Liver (tissue), 9 donors: ENCODE data around the gene PZP. TPM values are rescaled to one million over a fixed set of nuclear protein-coding genes. Genes with fewer than 3 reads are reported as not detected.

Experiments
- DNase-seq: peaks from one replicate; pipeline ENCODE4 v3.0.0-alpha.2; 2017; ENCODE audit warnings: low spot score
- H3K27ac ChIP-seq, 2 donors: one replicate each; pipeline ENCODE4 v1.7.0; 2013; ENCODE audit warnings: inconsistent platforms in 2 of 2, low read length in 2 of 2, control low read depth in 1 of 2, low read depth in 1 of 2, mild to moderate bottlenecking in 1 of 2
- H3K27me3 ChIP-seq, 4 donors: one replicate each; pipeline versions ENCODE4 v1.6.1 to v1.7.0; 2013; ENCODE audit warnings: low read length in 3 of 4, inconsistent platforms in 1 of 4, mild to moderate bottlenecking in 1 of 4, moderate library complexity in 1 of 4; ENCODE audit not compliant: control insufficient read depth in 4 of 4, insufficient read depth in 4 of 4
- H3K36me3 ChIP-seq, 4 donors: one replicate each; pipeline versions ENCODE4 v1.6.1 to v1.7.0; 2013; ENCODE audit warnings: low read length in 3 of 4, mild to moderate bottlenecking in 3 of 4, low read depth in 1 of 4, moderate library complexity in 1 of 4; ENCODE audit not compliant: control insufficient read depth in 4 of 4, insufficient read depth in 3 of 4
- H3K4me1 ChIP-seq, 4 donors: one replicate each; pipeline versions ENCODE4 v1.6.1 to v1.7.0; 2013; ENCODE audit warnings: low read length in 3 of 4, mild to moderate bottlenecking in 3 of 4, moderate library complexity in 1 of 4; ENCODE audit not compliant: control insufficient read depth in 4 of 4, insufficient read depth in 4 of 4
- H3K4me3 ChIP-seq, 3 donors: one replicate each; pipeline versions ENCODE4 v1.6.1 to v1.7.0; 2013; ENCODE audit warnings: low read length in 3 of 3, control low read depth in 1 of 3, low read depth in 1 of 3, mild to moderate bottlenecking in 1 of 3
- H3K9ac ChIP-seq, 2 donors: one replicate each; pipeline ENCODE4 v1.7.0; 2013; ENCODE audit warnings: low read length in 2 of 2, mild to moderate bottlenecking in 2 of 2, moderate library complexity in 2 of 2, control low read depth in 1 of 2, low read depth in 1 of 2
- H3K9me3 ChIP-seq, 4 donors: one replicate each; pipeline versions ENCODE4 v1.6.1 to v1.7.0; 2013; ENCODE audit warnings: low read length in 3 of 4; ENCODE audit not compliant: control insufficient read depth in 4 of 4
- ATF3 ChIP-seq: IDR thresholded peaks from 2 replicates; pipeline ENCODE4 v1.6.1; 2016; ENCODE audit warnings: antibody characterized with exemption
- CTCF ChIP-seq: fragments of 150-350 bp; IDR thresholded peaks from 2 replicates; pipeline ENCODE4 v1.5.1; 2017; ENCODE audit warnings: improper control_type of control experiment, low read depth, low read length; ENCODE audit not compliant: missing input control
- EGR1 ChIP-seq, 2 donors: IDR thresholded peaks; 2 replicates each; pipeline ENCODE4 v1.6.1; 2016 to 2018; ENCODE audit warnings: antibody characterized with exemption in 2 of 2, low read depth in 2 of 2
- FOXA1 ChIP-seq: IDR thresholded peaks from 2 replicates; pipeline ENCODE4 v1.6.1; 2016; ENCODE audit warnings: antibody characterized with exemption
- FOXA2 ChIP-seq: IDR thresholded peaks from 2 replicates; pipeline ENCODE4 v1.6.1; 2016; ENCODE audit warnings: antibody characterized with exemption
- GABPA ChIP-seq, 2 donors: IDR thresholded peaks in 1 of 2; conservative IDR thresholded peaks in 1 of 2; 2 replicates each; pipeline ENCODE4 v1.6.1; 2016; ENCODE audit warnings: antibody characterized with exemption in 2 of 2, mild to moderate bottlenecking in 1 of 2, moderate library complexity in 1 of 2
- HNF4A ChIP-seq, 2 donors: conservative IDR thresholded peaks; 2 replicates each; pipeline ENCODE4 v1.6.1; 2016; ENCODE audit warnings: antibody characterized with exemption in 2 of 2, mild to moderate bottlenecking in 2 of 2
- HNF4G ChIP-seq: IDR thresholded peaks from 2 replicates; pipeline ENCODE4 v1.6.1; 2016; ENCODE audit warnings: antibody characterized with exemption
- JUND ChIP-seq, 2 donors: IDR thresholded peaks; 2 replicates each; pipeline ENCODE4 v1.6.1; 2016; ENCODE audit warnings: antibody characterized with exemption in 2 of 2
- MAX ChIP-seq: IDR thresholded peaks from 2 replicates; pipeline ENCODE4 v1.6.1; 2016; ENCODE audit warnings: antibody characterized with exemption
- NR2F2 ChIP-seq: IDR thresholded peaks from 2 replicates; pipeline ENCODE4 v1.6.1; 2016; ENCODE audit warnings: antibody characterized with exemption
- RAD21 ChIP-seq, 2 donors: IDR thresholded peaks; 2 replicates each; pipeline ENCODE4 v1.6.1; 2016; ENCODE audit warnings: antibody characterized with exemption in 2 of 2, mild to moderate bottlenecking in 2 of 2
- SP1 ChIP-seq: IDR thresholded peaks from 2 replicates; pipeline ENCODE4 v1.6.1; 2018; ENCODE audit warnings: antibody characterized with exemption, mild to moderate bottlenecking
- TAF1 ChIP-seq: conservative IDR thresholded peaks from 2 replicates; pipeline ENCODE4 v1.6.1; 2016; ENCODE audit warnings: antibody characterized with exemption, mild to moderate bottlenecking
- YY1 ChIP-seq: IDR thresholded peaks from 2 replicates; pipeline ENCODE4 v1.6.1; 2016; ENCODE audit warnings: antibody characterized with exemption, mild to moderate bottlenecking
- ZBTB33 ChIP-seq: IDR thresholded peaks from 2 replicates; pipeline ENCODE4 v1.6.1; 2016; ENCODE audit warnings: antibody characterized with exemption
- WGBS: extraction: QIAGEN DNeasy Blood & Tissue Kit; methylation state at CpG from one replicate; pipeline ENCODE4 v1.1.7; 2013; 5-methylcytosine and 5-hydroxymethylcytosine counted together
- polyA plus RNA-seq, 2 donors: library from polyadenylated mRNA; stranded (reverse) in 1 of 2; unstranded in 1 of 2; fragments of 200-250 nt in 1 of 2; fragments of >200 nt in 1 of 2; fragmentation: Nextera tagmentation in 1 of 2; extraction: Ambion mirVana in 1 of 2; gene quantifications; one replicate each; pipeline versions ENCODE4 v1.2.1 to v1.2.3, GENCODE V29; 2013 to 2015
- total RNA-seq, 2 donors: library from RNA; depleted of rRNA; stranded (reverse); fragments of >200 nt; gene quantifications; one replicate each; pipeline ENCODE4 v1.2.3, GENCODE V29; 2014
- donor health status: healthy.
- donor health status: healthy.
- donor health status: healthy.
- donor health status: healthy.
- donor health status: healthy.

The PZP gene
- total and polyA plus RNA-seq, 4 donors, result 0.05 to 18.7 (median 2.8) TPM

- Histone ChIP-seq H3K36me3 (peaks cover 14 to 45% (median 34%) of the 10 kb centered on the region in 4 donors), H3K27ac (peak overlapping the region in 1 of 2 donors; percentile 38), H3K4me1 (peaks cover 1 to 29% (median 14%) of the 10 kb centered on the region in 4 donors), H3K4me3 (peak overlapping the region in 1 of 3 donors; percentile 37), H3K9me3 (no peaks in the 10 kb centered on the region), H3K27me3 (no peaks in the 10 kb centered on the region), H3K9ac (no peak overlapping the region)
- DNase-seq, result no peak
- WGBS, result 91% methylated on average over 6 of the region's 6 CpGs
- no peak for TF ChIP-seq SP1
- no peak for TF ChIP-seq HNF4G
- TF ChIP-seq CTCF, result no peak
- TF ChIP-seq TAF1, result no peak
- no peak for TF ChIP-seq YY1
- no peak for TF ChIP-seq RAD21 (IDR thresholded peaks at IDR 0.05)
- no peak for TF ChIP-seq HNF4A (conservative IDR thresholded peaks at IDR 0.05)
- TF ChIP-seq FOXA1, result no peak
- no peak for TF ChIP-seq NR2F2
- no peak for TF ChIP-seq JUND (IDR thresholded peaks at IDR 0.05)
- no peak for TF ChIP-seq EGR1 (IDR thresholded peaks at IDR 0.05; ENCODE audit: low read depth in 2 of 2)
- no peak for TF ChIP-seq FOXA2
Observed at GRCh38 chr12:9112076-9112853, 95.9 kb downstream of the PZP start.

- Histone ChIP-seq H3K36me3 (peaks cover 18 to 49% (median 38%) of the 10 kb centered on the region in 4 donors), H3K9ac (no peak overlapping the region), H3K4me1 (peaks cover 0 to 22% (median 7%) of the 10 kb centered on the region in 4 donors), H3K27me3 (no peaks in the 10 kb centered on the region), H3K9me3 (no peaks in the 10 kb centered on the region), H3K4me3 (no peak overlapping the region), H3K27ac (no peak overlapping the region)
- peak in 1 of 2 donors; percentile 14 for TF ChIP-seq JUND (IDR thresholded peaks at IDR 0.05)
- TF ChIP-seq MAX, result no peak
- no peak for DNase-seq
- 91% methylated on average over 1 of the region's 1 CpG for WGBS
Observed at GRCh38 chr12:9111525-9111924, 96.7 kb downstream of the PZP start.

- Histone ChIP-seq H3K4me1 (peaks cover 0 to 17% (median 2%) of the 10 kb centered on the region in 4 donors), H3K9ac (no peak overlapping the region), H3K36me3 (peaks cover 24 to 65% (median 54%) of the 10 kb centered on the region in 4 donors), H3K9me3 (no peaks in the 10 kb centered on the region), H3K27ac (no peak overlapping the region), H3K27me3 (no peaks in the 10 kb centered on the region), H3K4me3 (no peak overlapping the region)
- no peak for DNase-seq
- TF ChIP-seq ATF3 (no peak), ZBTB33 (no peak), EGR1 (IDR thresholded peaks at IDR 0.05; ENCODE audit: low read depth in 2 of 2) (no peak), GABPA (IDR thresholded peaks at IDR 0.05 in 1 of 2, conservative IDR thresholded peaks at IDR 0.05 in 1 of 2) (no peak), HNF4G (no peak), FOXA2 (no peak), MAX (no peak)
- 96% methylated on average over 3 of the region's 3 CpGs for WGBS
Observed at GRCh38 chr12:9109737-9110491, 98.3 kb downstream of the PZP start.
